Kidney epithelial cell (primary cell): ENCODE data around the gene RAPGEF3. TPM values are rescaled to one million over a fixed set of nuclear protein-coding genes. Genes with fewer than 3 reads are reported as not detected.
A peak's percentile ranks its signal among the peaks of the same experiment; 100 is the strongest.

Experiments
- DNase-seq: peaks from one replicate; pipeline ENCODE4 v3.0.0-alpha.2; 2010; ENCODE audit warnings: low read depth
- H3K27me3 ChIP-seq: 2 replicates; pipeline ENCODE4 v1.6.0; 2011; ENCODE audit warnings: low read length; ENCODE audit not compliant: control insufficient read depth, insufficient read depth
- H3K36me3 ChIP-seq: 2 replicates; pipeline ENCODE4 v1.5.1; 2011; ENCODE audit warnings: low read length; ENCODE audit not compliant: control insufficient read depth, insufficient read depth
- H3K4me3 ChIP-seq: 2 replicates; pipeline ENCODE4 v1.5.1; 2011; ENCODE audit warnings: low read depth, mild to moderate bottlenecking, control low read depth, low read length
- total RNA-seq: library from RNA; depleted of rRNA; stranded (reverse); fragments of >200 nt; gene quantifications from 2 replicates; pipeline ENCODE4 v1.2.3, GENCODE V29; 2015
- TF ChIP-seq, protein P1 (sequence below): IDR thresholded peaks from 2 replicates; pipeline ENCODE4 v1.5.1; 2011; ENCODE audit warnings: mild to moderate bottlenecking, moderate library complexity, low read length, control low read depth, inconsistent platforms; ENCODE audit not compliant: insufficient read depth, poor library complexity, severe bottlenecking

RAPGEF3 gene
- total RNA-seq, 1 donor from 2014 or later: 14.3 TPM

DNA sequence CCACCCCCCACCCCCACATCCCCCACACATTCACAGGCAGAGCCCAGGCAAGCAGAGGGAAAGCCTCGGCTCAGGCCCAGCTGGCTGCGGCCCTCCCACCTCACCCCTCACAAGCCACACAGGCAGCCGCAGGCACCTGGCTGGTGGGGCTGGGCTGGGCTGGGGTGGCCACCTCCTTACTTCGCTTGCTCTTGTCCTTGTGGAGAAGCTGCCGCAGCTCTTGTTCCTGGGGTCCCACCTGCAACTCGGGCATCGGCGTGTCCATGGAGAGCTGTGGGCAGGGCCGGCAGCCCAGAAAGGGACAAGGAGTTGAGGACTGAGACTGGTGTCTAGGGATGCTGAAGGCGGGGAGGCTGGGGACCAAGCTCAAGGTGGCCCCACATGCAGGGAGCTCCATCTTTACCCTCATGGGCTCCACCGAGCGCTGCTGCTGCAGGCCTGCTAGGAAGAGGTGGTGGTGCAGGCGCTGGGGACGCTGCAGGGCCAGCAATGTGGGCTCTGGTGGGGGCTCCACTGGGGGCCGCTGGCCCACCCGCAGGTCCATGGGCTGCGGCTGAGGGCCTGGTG lies 39.8 kb upstream of the RAPGEF3 start:
- peaks cover 8% of the 10 kb centered on the region for H3K36me3 ChIP-seq
- DNase-seq: no peak

DNA sequence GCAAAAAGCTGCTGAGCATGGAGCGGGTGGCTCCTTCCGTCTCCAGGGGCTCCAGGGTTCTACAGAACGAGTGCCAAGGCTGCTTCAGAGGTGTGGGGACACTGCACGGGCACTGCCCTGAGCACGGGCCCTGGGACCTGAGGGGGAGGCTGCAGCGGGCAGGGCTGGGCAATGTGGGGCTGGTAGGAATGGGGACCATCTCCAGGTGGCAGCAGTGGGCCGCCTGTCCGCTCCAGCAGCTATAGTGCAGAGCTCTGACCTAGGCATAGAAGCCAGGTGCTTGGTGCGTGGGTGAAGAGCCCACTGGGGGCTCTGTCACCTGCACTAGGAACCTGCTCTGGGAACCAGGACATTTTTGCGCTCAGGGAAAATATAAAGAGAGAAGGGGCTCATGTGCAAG lies 38.8 kb upstream of the RAPGEF3 start:
- Histone ChIP-seq H3K4me3 (no peak overlapping the region), H3K27me3 (no peaks in the 10 kb centered on the region), H3K36me3 (peaks cover 8% of the 10 kb centered on the region)
- TF ChIP-seq, protein P1, sequence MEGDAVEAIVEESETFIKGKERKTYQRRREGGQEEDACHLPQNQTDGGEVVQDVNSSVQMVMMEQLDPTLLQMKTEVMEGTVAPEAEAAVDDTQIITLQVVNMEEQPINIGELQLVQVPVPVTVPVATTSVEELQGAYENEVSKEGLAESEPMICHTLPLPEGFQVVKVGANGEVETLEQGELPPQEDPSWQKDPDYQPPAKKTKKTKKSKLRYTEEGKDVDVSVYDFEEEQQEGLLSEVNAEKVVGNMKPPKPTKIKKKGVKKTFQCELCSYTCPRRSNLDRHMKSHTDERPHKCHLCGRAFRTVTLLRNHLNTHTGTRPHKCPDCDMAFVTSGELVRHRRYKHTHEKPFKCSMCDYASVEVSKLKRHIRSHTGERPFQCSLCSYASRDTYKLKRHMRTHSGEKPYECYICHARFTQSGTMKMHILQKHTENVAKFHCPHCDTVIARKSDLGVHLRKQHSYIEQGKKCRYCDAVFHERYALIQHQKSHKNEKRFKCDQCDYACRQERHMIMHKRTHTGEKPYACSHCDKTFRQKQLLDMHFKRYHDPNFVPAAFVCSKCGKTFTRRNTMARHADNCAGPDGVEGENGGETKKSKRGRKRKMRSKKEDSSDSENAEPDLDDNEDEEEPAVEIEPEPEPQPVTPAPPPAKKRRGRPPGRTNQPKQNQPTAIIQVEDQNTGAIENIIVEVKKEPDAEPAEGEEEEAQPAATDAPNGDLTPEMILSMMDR: peak; percentile 49
- no peak for DNase-seq

More for the DNA sequence above, 39.8 kb upstream of the RAPGEF3 start:
- no peaks in the 10 kb centered on the region for H3K27me3 ChIP-seq
- H3K4me3 ChIP-seq: no peak overlapping the region
- TF ChIP-seq, protein P1: no peak

DNA sequence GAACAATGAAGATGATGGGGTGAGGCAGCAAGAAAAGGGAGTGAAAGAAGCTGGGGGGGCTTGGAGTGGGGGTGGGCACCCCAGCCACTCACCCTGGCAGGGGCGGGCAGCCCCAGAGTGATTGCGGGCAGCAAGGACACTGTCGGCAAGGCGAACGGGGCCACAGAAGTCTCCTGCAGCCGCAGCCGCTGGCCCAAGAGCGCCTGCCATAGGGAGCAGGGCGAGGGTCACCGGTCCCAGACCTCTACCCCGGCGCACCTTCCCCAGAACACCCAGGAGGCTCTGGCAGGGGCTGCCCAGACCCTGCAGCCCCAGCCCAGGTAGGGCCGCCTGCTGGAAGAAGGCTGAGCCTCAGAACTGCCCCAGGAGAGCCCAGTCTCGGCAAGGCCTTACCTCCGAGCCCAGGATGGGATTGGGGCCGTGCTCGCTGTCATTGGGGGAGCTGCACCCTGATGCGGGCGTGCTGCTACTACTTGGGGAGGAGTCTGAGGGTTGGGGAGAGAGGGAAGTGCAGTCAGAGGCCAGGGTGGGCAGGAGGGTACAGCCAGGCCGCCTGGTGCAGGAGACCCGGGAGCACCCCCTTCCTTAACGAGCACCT lies 37.2 kb upstream of the RAPGEF3 start:
- H3K27me3 ChIP-seq: no peaks in the 10 kb centered on the region
- no peak for DNase-seq
- H3K36me3 ChIP-seq: peaks cover 9% of the 10 kb centered on the region
- TF ChIP-seq, protein P1: no peak
- H3K4me3 ChIP-seq: no peak overlapping the region

DNA sequence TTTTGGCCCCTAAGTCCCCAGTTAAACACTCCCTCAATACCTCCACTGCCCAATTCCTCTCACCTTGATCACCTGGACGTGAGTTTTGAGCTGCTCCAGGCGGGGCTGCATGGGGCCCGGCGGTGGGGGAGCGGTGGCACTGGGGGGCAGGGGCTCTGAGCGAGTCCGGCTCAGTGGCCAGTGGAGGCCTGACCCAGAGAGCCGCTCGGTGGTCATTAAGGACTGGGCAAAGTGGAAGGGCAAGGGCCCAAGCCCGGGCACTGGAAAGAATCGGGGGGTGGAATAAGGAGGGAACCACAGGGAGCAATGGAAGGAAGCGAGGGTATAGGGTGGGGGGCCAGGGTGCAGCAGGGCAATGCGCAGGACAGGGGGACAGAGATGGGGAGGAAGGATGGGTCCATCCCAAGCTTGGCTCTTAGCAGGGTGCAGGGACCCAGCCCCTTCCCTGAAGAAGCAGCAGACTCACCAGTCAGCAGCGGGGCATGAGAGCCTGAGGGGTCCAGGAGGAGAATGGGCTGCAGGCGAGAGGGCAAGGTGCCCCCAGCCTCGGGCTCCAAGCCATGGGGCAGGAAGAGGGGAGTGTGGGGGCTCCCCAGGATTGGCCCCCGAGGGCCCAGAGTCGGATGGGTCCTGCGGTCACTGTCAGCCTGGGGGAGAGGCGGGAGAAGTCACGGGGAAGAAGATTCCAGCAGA lies 36.6 kb upstream of the RAPGEF3 start:
- no peaks in the 10 kb centered on the region for H3K27me3 ChIP-seq
- H3K36me3 ChIP-seq: peaks cover 9% of the 10 kb centered on the region
- TF ChIP-seq, protein P1: no peak
- no peak overlapping the region for H3K4me3 ChIP-seq
- no peak for DNase-seq

DNA sequence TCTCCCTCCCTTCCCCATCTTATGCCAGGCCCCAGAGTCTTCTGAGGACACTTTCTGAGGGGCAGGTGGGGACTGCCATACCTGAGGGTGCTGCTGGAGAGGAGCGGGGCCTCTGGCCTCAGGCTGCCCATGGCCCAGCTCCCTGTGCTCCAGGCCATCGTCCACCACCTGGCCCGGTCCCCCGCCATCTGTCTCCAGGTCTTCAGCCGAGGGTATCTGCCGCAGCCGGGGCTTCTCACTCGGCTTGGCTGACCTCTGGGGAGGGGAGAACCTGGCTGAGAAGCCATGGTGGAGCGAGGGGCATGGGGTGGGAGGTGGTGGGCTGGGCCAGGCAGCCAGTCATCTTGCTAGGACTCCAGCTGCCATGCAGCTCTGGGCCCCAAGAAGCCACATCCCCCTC lies 36.0 kb upstream of the RAPGEF3 start:
- TF ChIP-seq, protein P1: no peak
- DNase-seq: no peak
- Histone ChIP-seq H3K4me3 (no peak overlapping the region), H3K36me3 (peaks cover 9% of the 10 kb centered on the region), H3K27me3 (no peaks in the 10 kb centered on the region)
